Prostate gland (tissue), 2 donors: Measurements from ENCODE around the gene UBR3.

ENCODE experiments used
- CTCF ChIP-seq, 4 experiments: fragments of 200-600 bp in 2 of 4; fragments of 450-650 bp in 2 of 4; sonication (generic) in 2 of 4; IDR thresholded peaks; 1 replicate in 3 of 4; 2 replicates in 1 of 4; pipeline ENCODE4 v1.5.1; 2016 to 2019; ENCODE audit warnings: antibody characterized with exemption in 4 of 4, mild to moderate bottlenecking in 2 of 4, moderate library complexity in 2 of 4
- POLR2AphosphoS5 ChIP-seq: sonication (generic); formaldehyde crosslinking; IDR thresholded peaks from one replicate; pipeline ENCODE4 v1.6.1; 2017; ENCODE audit warnings: antibody characterized with exemption

- TF ChIP-seq CTCF (IDR thresholded peaks at IDR 0.05) (no peak), POLR2AphosphoS5 (no peak)
Observed at GRCh38 chr2:169909376-169909775, 82.1 kb downstream of the UBR3 start.
